ENCODE measurements around the gene SUSD4.

GRCh38 chr1:223329664-223330415, 34.1 kb downstream of the SUSD4 start:
- TF ChIP-seq POLR2AphosphoS5 (IDR thresholded peaks at IDR 0.05; ENCODE audit: insufficient read depth, low read depth, low read length) (no peak), EZH2 (IDR thresholded peaks at IDR 0.05; ENCODE audit: borderline replicate concordance, low read depth, low read length, severe bottlenecking) (no peak), CTCF (IDR thresholded peaks at IDR 0.05; ENCODE audit: extremely low read depth in 1 of 2, insufficient read depth in 1 of 2, low read depth in 1 of 2, low read length in 2 of 2) (no peak), MAX (IDR thresholded peaks at IDR 0.05; ENCODE audit: insufficient read depth, insufficient read length) (no peak), JUN (IDR thresholded peaks at IDR 0.05; ENCODE audit: borderline replicate concordance, insufficient read depth, insufficient read length, low read depth) (no peak), POLR2A (IDR thresholded peaks at IDR 0.05; ENCODE audit: low read depth, low read length) (no peak), MYC (IDR thresholded peaks at IDR 0.05; ENCODE audit: low read depth, low read length) (no peak), FOS (IDR thresholded peaks at IDR 0.05; ENCODE audit: borderline replicate concordance, insufficient read depth, low read length) (no peak), GATA2 (IDR thresholded peaks at IDR 0.05; ENCODE audit: insufficient read depth, insufficient read length, low read depth, low read length) (no peak)
